Measurements from ENCODE around the gene SHMT2. TPM values are rescaled to one million over a fixed set of nuclear protein-coding genes. Genes with fewer than 3 reads are reported as not detected.

SHMT2 gene
- total and polyA plus RNA-seq, 12 donors: 14.3 to 49.8 (median 27.1) TPM

DNA sequence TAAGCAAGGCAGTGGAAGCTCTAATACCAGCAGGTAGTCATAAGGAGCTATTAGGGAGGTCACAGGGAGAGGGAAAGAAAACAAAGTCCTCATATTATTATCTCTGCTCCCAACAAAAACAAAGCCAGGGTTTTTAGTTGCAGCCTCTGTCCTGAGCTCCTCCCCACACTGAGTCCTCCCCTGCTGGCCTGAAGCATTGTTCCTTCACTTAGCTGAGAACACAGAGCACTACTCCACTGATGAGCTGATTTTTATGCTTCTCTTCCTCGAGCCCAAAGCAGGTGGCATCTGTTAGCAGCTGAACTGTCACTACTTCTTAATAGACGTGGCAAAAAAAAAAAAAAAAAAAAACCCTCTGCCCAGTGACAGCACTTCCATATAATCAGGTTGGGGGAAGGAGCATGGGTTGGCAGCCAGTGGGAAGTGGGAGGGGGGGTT lies 31.9 kb downstream of the SHMT2 start:
- no peak for DNase-seq
- no peak overlapping the region for H3K4me3 ChIP-seq
- intact Hi-C loops (cut with DNase I): loop anchor here in 3 of 10 donors (5.0 kb wide), 2 partner anchors 191 to 196 kb away; partner anchors contain the start of genes GLI1 (in 1 of the 3) and INHBE (in 1 of the 3)
- peak overlapping the region in 9 of 10 donors; percentile 41 to 90 (median 83) for H3K27ac ChIP-seq
- peaks cover 0 to 88% (median 20%) of the 10 kb centered on the region in 9 donors for H3K36me3 ChIP-seq
- peak in 6 of 8 donors; percentile 17 to 58 (median 43) for ATAC-seq
- no peaks in the 10 kb centered on the region for H3K9me3 ChIP-seq
- no peaks in the 10 kb centered on the region for H3K27me3 ChIP-seq
- WGBS, 2 donors: 32 to 50% methylated on average over 2 of the region's 2 CpGs
- TF ChIP-seq, protein P1, sequence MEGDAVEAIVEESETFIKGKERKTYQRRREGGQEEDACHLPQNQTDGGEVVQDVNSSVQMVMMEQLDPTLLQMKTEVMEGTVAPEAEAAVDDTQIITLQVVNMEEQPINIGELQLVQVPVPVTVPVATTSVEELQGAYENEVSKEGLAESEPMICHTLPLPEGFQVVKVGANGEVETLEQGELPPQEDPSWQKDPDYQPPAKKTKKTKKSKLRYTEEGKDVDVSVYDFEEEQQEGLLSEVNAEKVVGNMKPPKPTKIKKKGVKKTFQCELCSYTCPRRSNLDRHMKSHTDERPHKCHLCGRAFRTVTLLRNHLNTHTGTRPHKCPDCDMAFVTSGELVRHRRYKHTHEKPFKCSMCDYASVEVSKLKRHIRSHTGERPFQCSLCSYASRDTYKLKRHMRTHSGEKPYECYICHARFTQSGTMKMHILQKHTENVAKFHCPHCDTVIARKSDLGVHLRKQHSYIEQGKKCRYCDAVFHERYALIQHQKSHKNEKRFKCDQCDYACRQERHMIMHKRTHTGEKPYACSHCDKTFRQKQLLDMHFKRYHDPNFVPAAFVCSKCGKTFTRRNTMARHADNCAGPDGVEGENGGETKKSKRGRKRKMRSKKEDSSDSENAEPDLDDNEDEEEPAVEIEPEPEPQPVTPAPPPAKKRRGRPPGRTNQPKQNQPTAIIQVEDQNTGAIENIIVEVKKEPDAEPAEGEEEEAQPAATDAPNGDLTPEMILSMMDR (IDR thresholded peaks at IDR 0.05): no peak
- peaks cover 6 to 70% (median 28%) of the 10 kb centered on the region in 9 donors for H3K4me1 ChIP-seq

DNA sequence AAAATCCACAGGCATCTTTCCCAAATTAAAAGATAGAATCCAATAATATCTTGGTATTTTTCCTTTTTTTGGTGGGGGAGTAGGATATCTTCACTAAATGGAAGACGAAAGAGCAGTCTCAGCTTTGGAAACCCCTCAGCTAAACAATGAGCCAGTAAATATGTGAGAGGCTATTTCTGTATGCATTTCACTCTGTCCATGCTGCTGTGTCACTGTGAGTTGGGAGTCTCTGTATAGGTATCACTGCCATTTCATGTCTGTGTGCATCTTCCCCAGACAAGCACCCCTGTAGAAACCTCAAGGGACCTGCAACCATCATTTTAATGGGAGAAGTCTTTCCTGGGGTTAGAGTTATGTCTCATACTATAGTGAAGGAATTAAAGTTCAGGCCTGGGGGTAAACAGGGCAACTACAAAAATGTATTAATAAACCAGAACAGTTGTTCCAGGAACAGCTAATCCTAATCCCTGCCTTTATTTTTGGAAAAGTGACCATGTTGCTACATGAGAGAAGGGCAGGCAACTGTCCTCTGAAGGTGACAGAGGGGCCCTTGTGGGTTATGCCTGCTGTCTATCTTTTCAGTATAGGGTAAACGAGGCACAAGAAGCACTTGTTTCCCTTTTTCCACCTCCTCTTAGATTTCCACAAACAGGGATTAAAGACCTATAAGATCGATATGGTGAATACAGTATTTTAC lies 32.8 kb downstream of the SHMT2 start:
- Histone ChIP-seq H3K9me3 (no peaks in the 10 kb centered on the region), H3K4me3 (no peak overlapping the region), H3K27ac (peak overlapping the region in 9 of 10 donors; percentile 41 to 90 (median 83)), H3K36me3 (peaks cover 0 to 88% (median 22%) of the 10 kb centered on the region in 9 donors), H3K4me1 (peaks cover 6 to 70% (median 28%) of the 10 kb centered on the region in 9 donors), H3K27me3 (no peaks in the 10 kb centered on the region)
- WGBS, 2 donors: 70 to 74% methylated on average over 3 of the region's 3 CpGs
- TF ChIP-seq, protein P1 (IDR thresholded peaks at IDR 0.05): no peak
- no peak for DNase-seq
- intact Hi-C loops (cut with DNase I): loop anchor here in 3 of 10 donors (5.0 kb wide), 2 partner anchors 190 to 195 kb away; partner anchors contain the start of genes GLI1 (in 1 of the 3) and INHBE (in 1 of the 3)
- ATAC-seq: peak in 3 of 8 donors; percentile 23 to 31 (median 25)

DNA sequence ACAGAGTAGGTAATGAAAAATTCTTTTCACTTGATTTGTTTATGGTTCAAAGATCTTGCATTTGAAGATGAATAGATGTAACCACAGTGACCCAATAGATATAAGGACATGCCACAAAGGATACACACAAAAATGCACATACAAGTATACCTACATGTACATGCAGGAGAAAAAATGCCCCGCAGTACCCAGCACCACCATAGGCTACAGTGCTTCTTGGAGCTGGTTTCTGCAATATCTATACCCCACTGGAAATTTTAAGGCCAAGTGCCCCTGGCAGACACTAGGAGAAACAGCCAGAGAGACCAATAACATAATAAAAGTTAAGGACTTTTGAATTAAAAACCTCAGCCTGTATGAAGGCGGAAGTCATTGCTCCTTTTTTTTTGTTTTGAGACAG lies 33.6 kb downstream of the SHMT2 start:
- Histone ChIP-seq H3K27ac (peak overlapping the region in 9 of 10 donors; percentile 41 to 90 (median 83)), H3K4me3 (no peak overlapping the region), H3K9me3 (no peaks in the 10 kb centered on the region), H3K27me3 (no peaks in the 10 kb centered on the region), H3K4me1 (peaks cover 6 to 66% (median 28%) of the 10 kb centered on the region in 9 donors), H3K36me3 (peaks cover 0 to 88% (median 18%) of the 10 kb centered on the region in 9 donors)
- ATAC-seq: no peak
- DNase-seq: no peak
- WGBS, 2 donors: 95 to 97% methylated on average over 2 of the region's 2 CpGs
- intact Hi-C loops (cut with DNase I): loop anchor here in 4 of 10 donors (1.0 to 5.0 kb wide), 3 partner anchors 189 to 194 kb away; partner anchors contain the start of genes GLI1 (in 1 of the 4) and INHBE (in 1 of the 4)
- TF ChIP-seq, protein P1 (IDR thresholded peaks at IDR 0.05): no peak

DNA sequence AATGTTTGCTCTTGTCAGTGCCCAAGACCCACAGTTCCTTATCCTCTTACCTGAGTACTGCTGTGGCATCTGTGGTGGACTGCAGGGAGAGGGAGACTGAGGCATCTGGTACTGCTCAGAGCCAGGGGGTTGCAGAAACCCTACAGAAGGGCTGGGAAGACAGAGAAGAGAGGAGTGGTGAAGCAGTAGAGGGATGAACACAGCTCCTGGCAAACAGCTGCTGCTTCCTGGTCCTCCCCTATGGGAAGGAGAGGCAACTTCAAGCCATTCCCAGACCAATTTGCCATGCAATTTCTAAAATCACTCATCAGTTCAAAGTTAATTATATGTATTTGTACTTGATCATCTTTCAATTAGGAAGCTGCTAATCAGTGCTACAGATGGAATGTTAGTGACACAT lies 37.2 kb downstream of the SHMT2 start:
- Histone ChIP-seq H3K4me3 (no peak overlapping the region), H3K9me3 (no peaks in the 10 kb centered on the region), H3K27ac (no peak overlapping the region), H3K27me3 (no peaks in the 10 kb centered on the region), H3K36me3 (peaks cover 0 to 86% (median 33%) of the 10 kb centered on the region in 9 donors), H3K4me1 (peaks cover 0 to 51% (median 11%) of the 10 kb centered on the region in 9 donors)
- no peak for ATAC-seq
- intact Hi-C loops (cut with DNase I): no loop called here
- DNase-seq: no peak
- TF ChIP-seq, protein P1 (IDR thresholded peaks at IDR 0.05): no peak

All from heart right ventricle (tissue), 16 donors.